Measurements from ENCODE around the gene LRP1.

Gene LRP1

GRCh38 chr12:57188090-57188425, 59.8 kb downstream of the LRP1 start:
- DNase-seq (ENCODE audit: low read depth), result no peak
- no peak for TF ChIP-seq CTCF (IDR thresholded peaks at IDR 0.05; ENCODE audit: low read depth, low read length, missing control alignments)
- no peak overlapping the region for H3K4me3 ChIP-seq (ENCODE audit: low read depth, low read length)
- in situ Hi-C loops (cut with HindIII; ENCODE audit: low sequenced_read_pairs), result loop anchor here (10.0 kb wide), 1 partner anchor 47 kb away; a partner anchor contains a TSS

GRCh38 chr12:57190037-57190436, 61.8 kb downstream of the LRP1 start:
- no peak overlapping the region for H3K4me3 ChIP-seq (ENCODE audit: low read depth, low read length)
- DNase-seq (ENCODE audit: low read depth), result no peak
- in situ Hi-C loops (cut with HindIII; ENCODE audit: low sequenced_read_pairs), result no loop called here
- TF ChIP-seq CTCF (IDR thresholded peaks at IDR 0.05; ENCODE audit: low read depth, low read length, missing control alignments), result no peak

- no peak for TF ChIP-seq CTCF (IDR thresholded peaks at IDR 0.05; ENCODE audit: low read depth, low read length, missing control alignments)
- DNase-seq (ENCODE audit: low read depth), result no peak
- no peak overlapping the region for H3K4me3 ChIP-seq (ENCODE audit: low read depth, low read length)
- in situ Hi-C loops (cut with HindIII; ENCODE audit: low sequenced_read_pairs), result no loop called here
These were observed 62.5 kb downstream of the LRP1 start for GRCh38 chr12:57190821-57191220.

GRCh38 chr12:57191410-57191809, 63.1 kb downstream of the LRP1 start:
- in situ Hi-C loops (cut with HindIII; ENCODE audit: low sequenced_read_pairs), result no loop called here

GRCh38 chr12:57192920-57193319, 64.6 kb downstream of the LRP1 start:
- TF ChIP-seq CTCF (IDR thresholded peaks at IDR 0.05; ENCODE audit: low read depth, low read length, missing control alignments), result no peak
- no peak for DNase-seq (ENCODE audit: low read depth)
- in situ Hi-C loops (cut with HindIII; ENCODE audit: low sequenced_read_pairs), result no loop called here
- no peak overlapping the region for H3K4me3 ChIP-seq (ENCODE audit: low read depth, low read length)

More at GRCh38 chr12:57191410-57191809, 63.1 kb downstream of the LRP1 start:
- TF ChIP-seq CTCF (IDR thresholded peaks at IDR 0.05; ENCODE audit: low read depth, low read length, missing control alignments), result no peak
- no peak for DNase-seq (ENCODE audit: low read depth)
- H3K4me3 ChIP-seq (ENCODE audit: low read depth, low read length), result no peak overlapping the region

GRCh38 chr12:57193706-57194245, 65.5 kb downstream of the LRP1 start:
- in situ Hi-C loops (cut with HindIII; ENCODE audit: low sequenced_read_pairs), result no loop called here
- DNase-seq (ENCODE audit: low read depth), result no peak
- TF ChIP-seq CTCF (IDR thresholded peaks at IDR 0.05; ENCODE audit: low read depth, low read length, missing control alignments), result no peak
- no peak overlapping the region for H3K4me3 ChIP-seq (ENCODE audit: low read depth, low read length)

- no peak overlapping the region for H3K4me3 ChIP-seq (ENCODE audit: low read depth, low read length)
- no peak for DNase-seq (ENCODE audit: low read depth)
- in situ Hi-C loops (cut with HindIII; ENCODE audit: low sequenced_read_pairs), result no loop called here
- no peak for TF ChIP-seq CTCF (IDR thresholded peaks at IDR 0.05; ENCODE audit: low read depth, low read length, missing control alignments)
These were observed 66.0 kb downstream of the LRP1 start for GRCh38 chr12:57194253-57194652.
